Transverse colon (tissue), 4 donors: ENCODE data around the gene DYNLL1.

ENCODE experiments used
- CTCF ChIP-seq, 5 experiments: fragments of 200-600 bp in 3 of 5; fragments of 450-650 bp in 2 of 5; sonication (generic) in 3 of 5; IDR thresholded peaks; 1 replicate in 2 of 5; 2 replicates in 3 of 5; pipeline ENCODE4 v1.5.1; 2016 to 2017; ENCODE audit warnings: antibody characterized with exemption in 5 of 5, inconsistent platforms in 3 of 5, mild to moderate bottlenecking in 2 of 5, moderate library complexity in 1 of 5
- EP300 ChIP-seq: sonication (generic); formaldehyde crosslinking; IDR thresholded peaks from one replicate; pipeline ENCODE4 v1.6.1; 2017; ENCODE audit warnings: antibody characterized with exemption, low read depth
- POLR2A ChIP-seq: fragments of 450-650 bp; IDR thresholded peaks from one replicate; pipeline ENCODE4 v1.6.1; 2016; ENCODE audit warnings: antibody characterized with exemption, mild to moderate bottlenecking, moderate library complexity
- POLR2AphosphoS5 ChIP-seq, 3 donors: sonication (generic); formaldehyde crosslinking; IDR thresholded peaks; one replicate each; pipeline ENCODE4 v1.6.1; 2016; ENCODE audit warnings: antibody characterized with exemption in 3 of 3

GRCh38 chr12:120485961-120486881, 9.7 kb upstream of the DYNLL1 start:
- no peak for TF ChIP-seq CTCF (IDR thresholded peaks at IDR 0.05)
- TF ChIP-seq POLR2AphosphoS5 (IDR thresholded peaks at IDR 0.05): no peak
- no peak for TF ChIP-seq POLR2A
- no peak for TF ChIP-seq EP300
